ENCODE data around the gene CD55.
A peak's percentile ranks its signal among the peaks of the same experiment; 100 is the strongest.

CD55 gene

GRCh38 chr1:207331354-207332313, 10.2 kb downstream of the CD55 start:
- FAIRE-seq, result no peak

DNA sequence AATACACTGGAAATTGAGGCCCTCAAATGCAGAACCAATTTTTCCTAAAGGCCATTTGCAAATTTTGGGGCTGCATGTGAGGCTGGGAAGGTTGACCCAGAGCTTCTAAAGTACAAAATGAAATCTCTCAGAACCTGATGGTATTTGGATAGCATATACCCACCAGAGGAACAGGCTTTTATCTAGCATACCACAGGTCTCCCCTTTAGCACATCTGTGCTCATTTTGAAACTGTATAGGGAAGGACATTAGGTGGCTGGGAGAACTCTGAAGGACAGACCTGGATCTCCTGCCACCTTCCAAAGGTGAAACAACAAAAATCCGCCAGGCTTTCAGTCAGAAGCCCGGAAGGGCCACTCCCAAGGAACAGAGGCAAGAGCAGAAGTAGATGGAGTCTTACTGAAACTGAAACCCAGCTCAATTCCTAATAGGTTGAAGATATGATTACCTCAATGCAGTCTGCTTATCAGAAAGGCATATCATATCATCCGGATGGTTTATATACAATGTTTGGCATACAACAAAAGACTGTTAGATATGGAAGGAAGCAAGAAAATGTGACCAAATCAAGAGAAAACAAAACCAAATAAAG, 11.6 kb downstream of the CD55 start:
- no peak for FAIRE-seq

- no peak for FAIRE-seq
Observed at GRCh38 chr1:207333620-207334019, 12.1 kb downstream of the CD55 start.

- no peak for FAIRE-seq
Observed at GRCh38 chr1:207334337-207334736, 12.9 kb downstream of the CD55 start.

DNA sequence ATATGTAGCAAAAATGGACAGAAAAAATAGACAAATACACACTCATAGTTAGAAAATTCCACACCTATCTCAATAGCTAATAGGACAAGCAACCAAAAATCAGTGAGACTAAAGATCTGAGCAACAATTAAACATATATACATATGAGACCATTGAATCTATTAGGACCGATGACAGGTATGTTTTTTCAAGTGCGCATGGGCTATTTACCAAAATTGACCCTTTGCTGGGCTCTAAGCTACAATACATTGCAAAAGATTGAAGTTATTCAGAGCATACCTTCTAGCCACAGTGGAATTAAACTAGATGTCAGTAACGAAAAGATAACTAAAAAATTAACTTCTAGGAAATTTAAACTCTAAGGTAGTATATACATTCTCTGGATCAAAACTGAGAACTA, 13.7 kb downstream of the CD55 start:
- no peak for FAIRE-seq

DNA sequence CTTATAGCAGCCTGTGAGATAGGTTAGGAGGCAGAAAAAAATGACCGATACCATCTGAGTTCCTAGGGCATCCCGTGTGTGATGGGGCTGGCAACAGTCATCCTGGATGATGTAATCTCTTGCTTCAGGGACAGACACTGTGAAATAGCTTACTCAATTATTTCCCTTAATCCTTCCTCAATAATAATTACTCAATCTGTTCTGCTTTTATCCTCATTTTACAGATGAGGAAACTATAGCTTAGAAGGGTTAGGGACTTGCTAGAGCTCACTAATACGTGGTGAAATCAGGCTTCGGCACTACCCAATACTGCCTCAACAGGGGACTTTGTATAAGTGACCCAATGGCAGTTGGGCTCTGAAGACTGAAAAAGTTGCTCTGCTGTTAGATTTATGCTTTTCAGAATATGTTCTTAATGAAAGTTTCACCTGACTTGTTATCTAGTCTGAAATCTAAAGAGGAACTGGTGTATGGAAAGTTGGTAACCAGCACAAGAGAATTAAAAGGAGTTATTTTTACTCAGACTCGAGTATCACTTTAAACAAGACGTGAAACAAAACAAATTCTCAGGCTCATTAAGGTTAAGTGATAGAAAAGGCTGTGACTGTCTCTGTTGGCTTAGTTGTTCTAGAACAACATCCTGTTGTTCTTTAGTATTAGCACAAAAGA, 14.4 kb downstream of the CD55 start:
- peak; percentile 21 for FAIRE-seq

DNA sequence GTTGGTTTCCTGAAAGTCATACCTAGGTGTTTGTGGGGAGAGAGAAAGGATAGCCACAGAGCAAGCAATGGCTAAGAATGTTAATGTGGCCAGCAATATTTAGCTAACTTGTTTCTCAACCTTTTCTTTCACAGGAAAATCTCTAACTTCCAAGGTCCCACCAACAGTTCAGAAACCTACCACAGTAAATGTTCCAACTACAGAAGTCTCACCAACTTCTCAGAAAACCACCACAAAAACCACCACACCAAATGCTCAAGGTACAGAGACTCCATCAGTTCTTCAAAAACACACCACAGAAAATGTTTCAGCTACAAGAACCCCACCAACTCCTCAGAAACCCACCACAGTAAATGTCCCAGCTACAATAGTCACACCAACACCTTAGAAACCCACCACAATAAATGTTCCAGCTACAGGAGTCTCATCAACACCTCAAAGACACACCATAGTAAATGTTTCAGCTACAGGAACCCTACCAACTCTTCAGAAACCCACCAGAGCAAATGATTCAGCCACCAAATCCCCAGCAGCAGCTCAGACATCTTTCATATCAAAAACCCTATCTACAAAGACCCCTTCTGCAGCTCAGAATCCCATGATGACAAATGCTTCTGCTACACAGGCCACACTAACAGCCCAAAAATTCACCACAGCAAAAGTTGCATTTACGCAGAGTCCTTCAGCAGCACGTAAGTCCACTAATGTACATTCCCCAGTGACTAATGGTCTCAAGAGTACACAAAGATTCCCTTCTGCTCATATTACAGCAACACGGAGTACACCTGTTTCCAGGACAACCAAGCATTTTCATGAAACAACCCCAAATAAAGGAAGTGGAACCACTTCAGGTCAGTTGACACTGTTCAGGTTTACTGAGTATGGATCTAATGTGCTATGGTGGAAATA, 15.3 kb downstream of the CD55 start:
- FAIRE-seq, result peak; percentile 91

- FAIRE-seq, result no peak
Observed at GRCh38 chr1:207342332-207342731, 20.9 kb downstream of the CD55 start.

GRCh38 chr1:207343675-207344074, 22.2 kb downstream of the CD55 start:
- no peak for FAIRE-seq

DNA sequence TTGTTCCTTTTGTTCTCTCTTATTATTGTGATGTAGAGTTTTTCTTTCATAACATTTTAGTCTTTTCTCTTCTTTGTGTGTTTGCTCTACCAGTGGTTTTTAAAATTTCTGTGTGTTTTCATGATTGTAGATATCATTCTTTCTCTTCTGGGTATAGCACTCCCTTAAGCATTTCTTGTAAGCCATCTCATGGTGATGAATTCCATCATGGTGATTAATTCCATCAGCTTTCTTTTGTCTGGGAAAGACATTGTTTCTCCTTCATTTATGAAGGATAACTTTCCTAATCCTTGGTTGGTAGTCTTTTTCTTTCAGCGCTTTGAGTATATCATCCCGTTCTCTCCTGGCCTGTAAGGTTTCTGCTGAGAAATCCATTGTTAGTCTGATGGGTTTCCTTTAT, 22.7 kb downstream of the CD55 start:
- FAIRE-seq, result no peak

DNA sequence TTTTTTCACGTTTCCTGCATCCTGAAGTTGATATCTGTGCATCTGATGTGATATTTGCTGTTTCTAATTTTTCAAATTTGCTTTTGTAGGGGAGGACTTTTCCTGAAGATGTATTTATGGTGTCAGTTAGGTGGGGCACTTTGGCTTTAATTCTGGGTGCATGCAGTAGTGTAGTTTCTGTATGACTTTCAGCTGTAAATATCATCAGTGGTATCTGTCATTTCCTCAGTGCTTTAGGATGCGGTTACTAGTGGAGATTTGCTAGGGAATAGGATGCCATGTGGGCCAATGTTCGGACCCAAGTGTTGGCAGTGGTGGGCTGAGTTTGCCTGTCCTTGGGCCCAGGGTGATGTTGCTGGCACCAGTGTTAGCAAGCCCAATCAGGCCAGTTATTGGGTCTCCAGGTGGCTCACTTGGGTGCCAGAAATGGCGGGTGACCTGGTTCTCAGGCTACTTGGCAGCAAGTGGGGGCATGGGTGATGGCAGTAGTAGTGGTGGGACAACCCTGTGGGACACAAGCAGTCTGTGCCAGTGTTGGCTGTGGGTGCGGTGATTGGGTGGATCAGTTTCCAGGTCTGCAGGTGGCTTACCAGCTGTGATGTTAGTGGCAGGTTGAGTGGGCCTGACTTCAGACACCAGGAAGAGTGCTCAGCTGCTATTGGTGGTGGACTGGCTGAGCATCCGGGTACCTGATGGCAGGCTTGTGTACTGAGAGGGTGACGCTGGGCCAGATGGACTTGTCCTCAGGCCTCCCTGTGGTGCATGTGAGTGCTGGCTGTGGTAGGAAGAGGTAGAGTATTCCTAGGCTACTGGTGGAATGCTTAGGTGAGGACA, 24.4 kb downstream of the CD55 start:
- FAIRE-seq, result no peak

GRCh38 chr1:207346513-207346912, 25.0 kb downstream of the CD55 start:
- no peak for FAIRE-seq

DNA sequence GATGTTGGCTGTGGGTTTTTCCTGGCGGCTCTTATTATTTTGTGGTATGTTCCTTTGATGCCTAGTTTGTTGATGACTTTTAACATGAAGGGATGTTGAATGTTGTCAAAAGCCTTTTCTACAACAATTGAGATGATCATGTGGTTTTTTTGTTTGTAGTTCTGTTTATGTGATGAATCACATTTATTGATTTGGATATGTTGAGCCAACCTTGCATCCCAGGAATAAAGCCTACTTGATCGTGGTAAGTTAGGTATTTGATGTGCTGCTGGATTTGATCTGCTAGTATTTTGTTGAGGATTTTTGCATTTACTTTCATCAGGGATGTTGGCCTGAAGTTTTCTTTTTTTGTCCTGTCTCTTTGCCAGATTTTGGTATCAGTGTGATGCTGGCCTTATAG, 28.5 kb downstream of the CD55 start:
- no peak for FAIRE-seq

DNA sequence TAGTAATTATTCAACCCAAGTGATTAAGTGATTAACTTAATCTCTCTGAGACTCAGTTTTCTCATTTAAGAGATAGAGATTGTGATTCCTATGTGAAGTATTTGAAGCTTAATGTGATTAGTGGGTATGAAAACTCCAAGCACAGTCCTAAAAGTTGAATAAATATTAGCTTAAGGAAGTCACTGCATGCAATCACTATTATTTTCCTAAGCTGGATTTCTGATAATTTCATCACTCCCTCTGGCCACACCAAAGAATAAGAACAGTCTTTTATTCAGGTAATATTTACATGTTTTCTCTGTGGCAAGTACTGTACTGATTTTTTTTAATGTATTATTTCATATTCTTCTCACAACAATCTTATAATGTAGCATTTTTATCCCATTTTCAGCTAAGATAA, 31.1 kb downstream of the CD55 start:
- FAIRE-seq, result no peak

DNA sequence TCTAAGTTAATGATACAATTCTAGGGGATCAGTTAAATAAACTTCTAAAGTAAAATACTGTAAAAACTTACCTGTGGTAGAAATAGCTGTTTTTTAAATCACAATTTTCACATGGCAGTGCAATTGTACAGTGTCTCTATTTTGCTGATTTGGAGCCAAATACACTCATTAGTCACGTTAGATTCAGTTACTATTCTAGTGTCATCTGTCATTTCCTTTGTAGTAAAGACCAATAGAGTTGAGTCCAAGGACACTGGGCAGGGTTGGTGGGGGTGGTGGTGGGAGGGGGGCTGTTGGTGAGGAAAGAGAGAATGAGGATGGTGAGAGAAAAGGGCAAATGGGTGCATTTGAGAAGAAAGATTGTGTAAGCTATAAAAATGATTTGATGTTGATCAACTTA, 33.6 kb downstream of the CD55 start:
- FAIRE-seq, result no peak

DNA sequence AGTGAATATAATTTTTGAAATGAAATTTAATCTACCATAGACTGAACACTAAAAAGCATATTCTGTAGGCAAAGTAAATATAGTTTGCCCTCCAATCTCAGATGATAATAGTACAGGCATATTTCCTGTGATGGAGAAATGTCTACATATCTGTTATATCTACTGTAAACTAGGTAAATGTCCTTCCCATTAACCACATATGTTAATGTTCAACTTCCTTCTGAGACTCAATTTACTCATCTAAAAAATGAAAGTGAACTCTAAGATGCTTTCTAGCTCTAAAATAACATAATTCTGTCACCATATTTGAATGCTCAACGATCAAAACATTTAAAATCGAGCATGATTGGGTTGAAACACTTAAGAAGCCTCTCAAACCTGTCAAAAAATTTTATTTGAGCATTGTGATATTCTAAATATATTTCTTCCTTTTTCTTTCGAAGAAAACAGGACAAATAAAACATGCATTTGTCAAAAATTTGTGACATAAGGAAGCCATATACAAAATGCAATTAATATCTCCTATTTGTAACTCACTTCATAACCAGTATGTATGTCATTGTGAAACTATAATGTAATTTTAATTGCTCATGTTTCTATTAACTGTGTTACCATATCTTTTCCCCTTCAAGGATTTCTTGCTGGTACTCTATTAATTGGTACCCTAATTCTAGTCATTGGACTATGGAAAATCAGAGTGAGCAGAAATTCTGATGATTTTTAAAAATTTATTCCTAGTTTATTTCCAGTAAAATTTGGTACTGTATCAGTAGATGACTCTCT, 34.2 kb downstream of the CD55 start:
- no peak for FAIRE-seq

DNA sequence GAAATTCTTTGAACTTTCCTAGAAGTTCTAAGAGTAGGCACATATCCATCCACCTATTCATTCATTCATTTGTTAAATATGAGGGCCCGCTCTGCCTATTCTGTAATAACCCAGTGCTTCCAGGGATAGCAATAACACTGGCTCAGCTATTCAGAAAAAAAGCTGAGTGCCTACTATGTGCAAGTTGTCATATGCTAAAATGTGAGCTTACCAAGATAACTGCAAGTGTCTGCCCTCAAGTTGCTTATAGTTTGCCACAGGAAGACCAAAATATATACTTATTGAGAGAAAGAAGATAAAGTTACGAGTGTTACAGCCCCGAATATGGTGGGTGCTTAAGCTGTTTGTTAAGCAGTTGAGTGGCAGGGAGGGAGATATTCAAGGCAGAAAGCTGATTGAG, 39.6 kb downstream of the CD55 start:
- no peak for FAIRE-seq

DNA sequence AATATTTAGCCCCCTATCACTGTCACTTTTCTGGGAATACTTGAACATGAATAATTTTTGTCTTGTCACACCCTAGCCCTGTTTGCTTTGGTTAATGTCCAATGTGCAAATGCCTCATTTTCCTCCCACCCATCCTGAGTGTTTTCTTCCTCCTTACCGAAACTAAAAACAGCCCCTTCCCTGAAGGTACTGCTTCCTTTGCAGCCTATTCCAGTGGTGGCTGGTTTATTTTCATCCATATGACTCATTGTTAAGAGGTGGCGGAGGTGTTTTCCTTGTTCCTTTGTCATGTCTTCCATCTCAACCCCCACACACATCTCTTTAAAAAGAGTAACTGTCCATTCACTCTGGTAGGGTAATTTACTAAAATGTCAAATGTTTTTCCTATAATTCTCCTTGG, 40.4 kb downstream of the CD55 start:
- FAIRE-seq, result no peak

DNA sequence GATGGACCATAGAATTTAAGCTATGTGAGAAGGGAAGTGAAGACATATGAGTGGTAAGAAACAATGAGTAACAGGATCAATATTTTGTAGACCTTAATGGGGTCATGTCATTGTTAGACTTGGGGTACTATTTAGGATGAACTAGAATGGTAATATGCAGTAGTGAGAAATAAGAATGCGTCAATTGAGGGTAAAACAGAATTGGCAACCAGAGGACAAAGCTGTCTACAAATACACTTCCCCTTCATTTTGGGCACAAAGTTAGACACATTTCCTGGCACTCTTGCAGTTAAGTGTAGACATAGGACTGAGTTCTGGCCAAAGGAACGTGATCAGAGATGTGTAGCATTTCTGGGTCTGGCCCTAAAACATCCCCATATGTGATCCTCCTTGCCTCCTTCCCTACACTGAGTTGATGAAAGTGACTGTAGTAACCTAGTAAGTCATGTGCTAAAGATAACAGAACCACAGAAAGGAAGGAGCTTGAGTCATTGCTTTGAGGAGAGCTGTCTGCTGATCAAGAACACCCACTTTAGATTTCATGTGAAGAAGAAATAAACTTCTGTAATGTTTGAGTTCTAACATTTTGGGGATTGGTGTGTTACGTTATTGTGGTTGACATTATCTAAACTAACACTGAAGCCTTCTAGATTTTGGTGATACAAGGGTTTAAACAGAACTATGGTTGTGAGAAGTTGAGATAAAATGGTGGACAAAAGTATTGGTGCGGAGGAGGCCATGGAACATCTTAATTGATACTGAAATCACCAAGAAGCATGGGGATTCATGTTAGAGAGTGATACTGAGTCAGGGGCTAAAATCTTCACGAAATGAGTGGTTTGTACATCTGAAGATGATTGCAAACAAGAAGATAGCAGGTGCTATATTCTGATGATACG, 41.7 kb downstream of the CD55 start:
- FAIRE-seq, result no peak

DNA sequence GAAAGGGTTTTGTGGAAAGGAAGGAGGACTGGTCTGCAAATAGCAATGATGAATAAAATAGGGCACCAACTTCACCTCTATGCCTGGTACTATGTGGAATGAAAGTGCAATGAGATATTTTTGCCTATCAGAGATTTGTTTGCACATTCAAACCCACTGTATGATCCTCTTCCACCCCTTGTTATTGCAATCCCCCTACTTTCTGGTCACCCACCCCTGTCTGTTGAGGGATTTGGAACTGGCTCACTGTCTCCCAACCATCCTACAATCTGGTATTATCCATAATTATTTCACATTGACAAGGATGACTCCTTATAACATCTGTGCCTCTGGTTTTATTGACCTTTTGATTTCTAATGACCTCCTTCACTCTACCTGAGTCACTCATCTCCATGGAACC, 42.4 kb downstream of the CD55 start:
- no peak for FAIRE-seq
